HG02798 (cell line): ENCODE results near the gene SULT1C3.
"Not testable (repeated sequence)": the region's sequence is repeated elsewhere in the genome, so short reads cannot be mapped to it uniquely, and the experiment has no call there.

Source experiments
- ATAC-seq: cut with Tn5 transposase; IDR thresholded peaks from one replicate; pipeline ENCODE4 v1.9.1; 2021; ENCODE audit warnings: mild to moderate bottlenecking; ENCODE audit not compliant: unreplicated experiment, poor library complexity

Gene SULT1C3

GRCh38 chr2:108243566-108243965 is 3.8 kb downstream of the SULT1C3 start:
- ATAC-seq: no peak

- ATAC-seq: no peak
These were observed 5.1 kb downstream of the SULT1C3 start for GRCh38 chr2:108244667-108245414.

- no peak for ATAC-seq
These were observed 13.3 kb downstream of the SULT1C3 start for GRCh38 chr2:108253106-108253505.

DNA sequence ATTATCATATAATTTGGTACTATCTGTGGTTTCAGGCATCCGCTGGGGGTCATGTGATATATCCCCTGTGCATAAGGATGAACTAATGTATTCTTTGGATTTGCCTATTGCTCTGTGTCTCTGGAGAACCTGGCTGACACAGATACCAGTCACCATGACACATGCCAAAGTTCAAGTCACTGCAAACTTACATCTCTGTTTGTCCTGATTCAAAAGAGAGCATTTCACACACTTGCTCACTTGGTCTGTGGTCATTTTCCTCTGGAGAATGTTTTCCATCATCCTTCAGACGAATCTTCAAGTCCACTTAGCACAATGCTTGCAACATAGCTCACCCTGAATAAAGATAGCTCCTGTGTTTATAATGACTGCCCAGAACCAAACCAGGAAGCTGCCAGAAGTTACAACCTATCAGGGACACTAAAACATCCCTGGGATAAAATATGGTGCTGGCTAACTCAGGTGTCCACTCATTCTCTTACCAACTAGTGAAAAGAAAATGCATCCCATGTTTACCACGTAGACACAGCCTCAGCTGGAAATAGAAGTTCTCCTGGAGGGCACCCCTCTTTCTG is 18.1 kb downstream of the SULT1C3 start:
- ATAC-seq: no peak

DNA sequence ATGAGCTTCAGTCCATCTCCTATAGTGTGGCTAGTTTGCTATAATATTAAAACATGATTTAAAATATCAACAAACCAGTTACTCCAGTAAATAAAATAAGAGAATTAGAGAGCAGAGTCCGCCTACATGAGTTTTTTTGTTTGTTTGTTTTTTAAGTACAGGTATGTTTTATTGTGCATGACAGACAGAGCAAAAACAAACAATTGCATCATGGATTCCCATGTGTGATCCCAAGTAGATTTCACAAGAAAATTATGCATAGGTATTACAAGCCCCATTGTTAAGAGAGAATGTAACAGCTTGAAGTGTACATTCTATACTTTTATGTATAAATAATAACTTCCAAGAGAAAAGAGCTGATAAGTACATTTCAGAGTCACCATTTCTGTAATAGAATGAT is 21.0 kb downstream of the SULT1C3 start:
- no peak for ATAC-seq

GRCh38 chr2:108262036-108262435 is 22.3 kb downstream of the SULT1C3 start:
- ATAC-seq: no peak

GRCh38 chr2:108263401-108263800 is 23.6 kb downstream of the SULT1C3 start:
- no peak for ATAC-seq

DNA sequence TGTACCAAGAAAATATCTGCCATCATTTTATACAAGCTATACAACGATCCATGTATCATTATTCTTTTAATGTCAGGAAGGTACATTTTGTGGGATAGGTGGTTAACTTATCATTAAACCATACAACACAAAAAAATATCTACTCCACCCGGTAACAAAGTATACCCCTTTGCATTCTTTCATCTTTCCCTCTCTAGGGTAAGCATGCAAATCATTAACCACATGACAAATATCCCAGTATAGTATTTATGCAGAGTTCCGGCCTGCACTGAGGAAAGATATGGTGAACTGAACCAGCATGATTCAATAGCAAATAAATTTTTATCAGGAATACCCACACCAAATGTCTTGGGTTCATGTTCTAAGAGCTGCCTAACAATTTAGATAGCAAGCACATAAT is 26.4 kb downstream of the SULT1C3 start:
- ATAC-seq: no peak

- ATAC-seq: no peak
These were observed 27.3 kb downstream of the SULT1C3 start for GRCh38 chr2:108267101-108267500.

DNA sequence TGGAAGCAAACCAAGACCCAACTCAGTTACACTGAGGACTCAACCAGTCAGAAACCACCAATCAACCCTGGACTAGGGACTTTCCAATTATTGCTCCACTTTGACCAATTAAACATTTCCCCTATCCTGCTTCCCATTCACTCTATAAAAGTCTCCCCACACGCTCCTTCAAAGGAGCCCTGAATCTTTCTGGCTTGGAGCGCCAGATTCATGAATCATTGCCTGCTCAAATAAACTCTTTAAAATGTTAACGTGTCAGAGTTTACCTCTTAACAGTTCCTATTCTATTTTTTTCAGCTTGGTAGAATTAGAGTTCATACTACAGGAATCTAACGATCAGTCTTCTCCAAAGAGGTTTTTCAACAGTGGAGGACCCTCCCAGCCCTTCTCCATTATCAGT is 28.2 kb downstream of the SULT1C3 start:
- no peak for ATAC-seq

GRCh38 chr2:108270346-108270745 is 30.6 kb downstream of the SULT1C3 start:
- ATAC-seq: no peak

GRCh38 chr2:108270768-108271506 is 31.2 kb downstream of the SULT1C3 start:
- ATAC-seq: no peak

DNA sequence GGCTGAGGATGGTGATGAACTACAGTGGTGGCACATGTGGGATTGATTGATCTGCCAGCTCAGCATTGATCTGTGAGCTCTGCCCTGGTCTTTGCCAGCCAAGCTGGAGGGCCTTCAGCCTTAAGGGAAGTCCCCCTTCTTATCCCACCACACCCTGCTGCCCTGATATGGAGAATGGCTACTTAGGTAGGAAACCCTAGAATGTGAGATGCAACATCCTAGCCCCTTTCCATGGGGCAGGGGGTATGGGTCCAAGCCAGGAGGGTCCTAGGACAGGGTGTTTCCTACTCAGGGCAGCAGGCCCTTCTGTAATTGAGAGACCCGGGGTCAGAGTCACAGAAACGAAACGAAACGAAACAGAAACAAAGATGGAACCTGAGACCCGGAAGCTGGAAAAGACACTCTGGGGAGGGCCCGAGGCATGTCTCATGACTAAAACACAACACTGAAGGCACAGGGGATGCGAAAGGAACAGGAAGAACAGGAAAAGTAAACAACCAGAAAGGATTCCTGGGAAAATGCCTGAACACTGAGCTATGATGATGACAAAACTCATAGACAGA is 32.0 kb downstream of the SULT1C3 start:
- no peak for ATAC-seq

- no peak for ATAC-seq
These were observed 38.9 kb downstream of the SULT1C3 start for GRCh38 chr2:108278631-108279030.

- ATAC-seq: no peak
These were observed 39.7 kb downstream of the SULT1C3 start for GRCh38 chr2:108279468-108279867.

DNA sequence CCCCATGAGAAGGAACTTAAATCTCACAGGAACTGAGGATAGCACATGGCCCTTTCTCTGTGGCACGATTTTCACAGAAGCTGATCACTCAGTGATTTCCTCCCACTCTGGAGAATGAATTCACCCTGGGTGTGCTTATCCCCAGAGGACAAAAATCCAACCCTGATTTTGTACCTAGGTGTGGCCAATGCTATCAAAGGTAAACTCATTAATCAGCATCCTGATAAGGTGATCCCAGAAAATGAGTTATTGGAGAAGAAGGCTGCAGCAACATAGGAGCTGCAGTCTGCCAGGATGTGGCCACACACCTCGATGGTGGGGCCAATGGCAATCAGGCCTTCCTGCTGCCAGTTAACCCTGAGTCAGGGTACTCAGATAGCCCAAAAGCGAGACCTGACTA is 40.7 kb downstream of the SULT1C3 start:
- no peak for ATAC-seq

- ATAC-seq: not testable (repeated sequence)
These were observed 44.8 kb downstream of the SULT1C3 start for GRCh38 chr2:108284566-108284965.

DNA sequence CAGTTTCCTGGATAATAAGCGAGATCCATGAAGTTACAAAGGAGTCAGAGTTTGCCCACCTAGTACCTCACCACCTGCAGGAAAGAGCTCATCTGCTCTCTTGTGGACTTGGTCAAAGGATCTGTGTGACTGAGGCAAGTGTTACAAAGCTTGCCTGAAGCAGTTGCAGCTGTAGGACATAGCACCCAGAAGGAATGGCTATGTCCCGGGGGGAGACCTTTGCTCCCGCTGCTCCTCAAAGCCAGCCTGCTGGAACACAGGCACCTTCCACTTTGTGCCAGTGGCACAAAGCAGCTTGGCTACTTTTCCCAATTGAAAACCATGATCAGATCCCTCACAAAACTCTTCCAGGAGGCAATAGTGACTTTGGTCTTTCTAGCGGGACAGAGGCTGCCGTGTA is 45.8 kb downstream of the SULT1C3 start:
- ATAC-seq: no peak

DNA sequence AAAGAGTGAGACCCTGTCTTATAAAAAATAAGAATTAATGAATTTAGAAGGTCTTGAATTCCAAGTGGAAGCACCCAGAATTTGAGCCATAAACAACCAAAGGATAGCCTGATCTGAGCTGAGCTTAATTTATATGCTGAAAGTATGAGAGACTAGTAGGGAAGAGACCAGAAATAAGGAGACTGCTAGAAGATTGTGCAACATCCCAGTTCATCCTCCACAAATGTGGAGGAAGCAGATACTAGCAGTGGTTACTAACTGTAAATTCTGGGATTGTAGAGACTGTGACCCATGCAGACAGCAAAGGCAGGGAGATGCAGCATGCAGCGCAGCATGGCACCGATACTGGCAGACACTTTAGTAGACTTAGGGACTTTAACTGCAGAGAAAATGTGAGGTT is 47.4 kb downstream of the SULT1C3 start:
- ATAC-seq: no peak

- ATAC-seq: no peak
These were observed 48.9 kb downstream of the SULT1C3 start, which contains the start of gene SULT1C2 for GRCh38 chr2:108288534-108289106. Gene SULT1C2, plus strand, starts transcription at chr2:108288895. Its CDS starts 4,773 bp downstream, at chr2:108293668.

DNA sequence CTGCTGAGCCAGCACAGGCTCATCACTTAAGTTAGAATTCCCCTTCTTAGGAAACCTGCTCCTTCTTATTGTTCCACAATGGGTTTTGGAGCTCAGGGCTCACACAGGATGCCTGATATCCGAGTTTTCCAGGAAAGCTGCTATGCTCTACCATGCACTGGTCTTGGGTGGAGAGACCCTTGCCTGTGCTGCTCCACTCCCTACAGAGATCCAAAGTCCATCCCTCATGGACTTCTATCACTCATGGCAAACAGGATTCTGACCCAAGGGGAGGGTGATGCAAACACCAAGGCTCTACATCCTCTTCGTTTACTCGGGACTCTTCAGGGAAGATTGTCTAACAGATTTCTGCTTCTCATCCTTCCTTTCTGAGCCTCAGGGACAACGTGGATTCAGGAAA is 54.1 kb downstream of the SULT1C3 start:
- no peak for ATAC-seq
